OCI-LY1 (cell line): ENCODE data around the gene SSC5D.

Source experiments
- EZH2 ChIP-seq: fragments of 200-600 bp; sonication (generic), shearing (Covaris generic); IDR thresholded peaks from 2 replicates; pipeline ENCODE4 v1.8.0; 2017; ENCODE audit warnings: borderline replicate concordance, mixed run types, mild to moderate bottlenecking, antibody characterized with exemption, low read length, moderate library complexity, mixed read lengths
- TF ChIP-seq, protein P1 (sequence below): fragments of 200-600 bp; sonication (generic), shearing (Covaris generic); IDR thresholded peaks from 2 replicates; pipeline ENCODE4 v1.5.1; 2017; ENCODE audit warnings: mild to moderate bottlenecking, antibody characterized with exemption, low read length, moderate library complexity, mixed read lengths

DNA sequence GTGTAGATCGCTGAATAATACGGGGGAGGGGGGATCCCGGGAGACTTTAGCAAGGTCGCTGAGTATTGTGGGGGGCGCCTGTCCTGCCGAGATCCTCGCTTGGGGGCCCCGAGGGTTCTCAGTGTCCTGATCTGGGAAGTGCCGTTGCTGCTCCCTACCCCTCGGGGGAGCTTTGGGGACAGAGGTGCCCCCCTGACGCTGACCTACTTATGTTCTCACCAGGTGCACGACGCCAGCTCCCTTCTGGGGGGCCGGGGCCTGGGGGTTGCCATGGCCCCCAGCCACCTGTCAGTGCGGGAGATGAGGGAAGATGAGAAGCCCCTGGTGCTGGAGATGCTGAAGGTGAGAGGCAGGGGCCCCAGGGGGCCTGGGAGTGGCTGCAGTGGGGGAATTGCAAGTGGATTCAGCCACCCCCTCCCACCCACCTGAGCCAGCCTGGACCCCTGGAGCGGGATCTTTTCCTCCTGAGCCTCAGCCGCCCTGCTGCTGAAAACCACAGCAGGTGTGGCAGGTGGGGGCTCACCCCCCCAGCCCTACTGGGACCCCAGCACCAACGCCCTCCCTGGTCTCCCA lies 2.7 kb upstream of the SSC5D start:
- TF ChIP-seq, protein P1, sequence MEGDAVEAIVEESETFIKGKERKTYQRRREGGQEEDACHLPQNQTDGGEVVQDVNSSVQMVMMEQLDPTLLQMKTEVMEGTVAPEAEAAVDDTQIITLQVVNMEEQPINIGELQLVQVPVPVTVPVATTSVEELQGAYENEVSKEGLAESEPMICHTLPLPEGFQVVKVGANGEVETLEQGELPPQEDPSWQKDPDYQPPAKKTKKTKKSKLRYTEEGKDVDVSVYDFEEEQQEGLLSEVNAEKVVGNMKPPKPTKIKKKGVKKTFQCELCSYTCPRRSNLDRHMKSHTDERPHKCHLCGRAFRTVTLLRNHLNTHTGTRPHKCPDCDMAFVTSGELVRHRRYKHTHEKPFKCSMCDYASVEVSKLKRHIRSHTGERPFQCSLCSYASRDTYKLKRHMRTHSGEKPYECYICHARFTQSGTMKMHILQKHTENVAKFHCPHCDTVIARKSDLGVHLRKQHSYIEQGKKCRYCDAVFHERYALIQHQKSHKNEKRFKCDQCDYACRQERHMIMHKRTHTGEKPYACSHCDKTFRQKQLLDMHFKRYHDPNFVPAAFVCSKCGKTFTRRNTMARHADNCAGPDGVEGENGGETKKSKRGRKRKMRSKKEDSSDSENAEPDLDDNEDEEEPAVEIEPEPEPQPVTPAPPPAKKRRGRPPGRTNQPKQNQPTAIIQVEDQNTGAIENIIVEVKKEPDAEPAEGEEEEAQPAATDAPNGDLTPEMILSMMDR, result no peak
- no peak for TF ChIP-seq EZH2
